GM04503 (cell line): Measurements from ENCODE around the gene MTA1.

Source experiments
- DNase-seq: peaks from one replicate; pipeline ENCODE4 v3.0.0-alpha.2; 2012; ENCODE audit warnings: low read depth

The MTA1 gene

GRCh38 chr14:105445901-105446845, 26.5 kb downstream of the MTA1 start:
- DNase-seq = no peak

GRCh38 chr14:105446971-105447370, 27.3 kb downstream of the MTA1 start:
- no peak for DNase-seq

GRCh38 chr14:105447651-105448640, 28.3 kb downstream of the MTA1 start:
- DNase-seq = no peak

DNA sequence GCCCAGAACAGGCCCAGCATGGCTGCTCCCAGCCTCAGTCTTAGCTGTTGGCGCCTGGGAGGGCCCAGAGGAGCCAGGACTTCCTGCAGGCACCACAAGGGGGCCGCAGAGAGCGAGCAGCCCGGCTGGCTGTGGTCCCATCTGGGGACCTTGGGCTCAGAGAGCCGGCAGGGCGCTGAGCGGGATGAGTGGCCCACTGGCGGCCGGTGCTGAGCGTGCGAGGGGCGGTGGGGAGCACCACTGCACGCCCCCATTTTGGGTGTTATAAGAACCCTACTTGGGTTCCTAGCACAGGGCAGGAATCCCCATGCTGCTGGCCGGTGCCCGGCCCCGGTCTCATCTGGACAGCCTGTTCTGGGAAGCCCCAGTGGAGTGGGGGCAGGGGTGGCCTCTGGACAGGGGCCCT, 29.1 kb downstream of the MTA1 start:
- DNase-seq = no peak

- no peak for DNase-seq
These were observed 29.9 kb downstream of the MTA1 start for GRCh38 chr14:105449276-105450122.

DNA sequence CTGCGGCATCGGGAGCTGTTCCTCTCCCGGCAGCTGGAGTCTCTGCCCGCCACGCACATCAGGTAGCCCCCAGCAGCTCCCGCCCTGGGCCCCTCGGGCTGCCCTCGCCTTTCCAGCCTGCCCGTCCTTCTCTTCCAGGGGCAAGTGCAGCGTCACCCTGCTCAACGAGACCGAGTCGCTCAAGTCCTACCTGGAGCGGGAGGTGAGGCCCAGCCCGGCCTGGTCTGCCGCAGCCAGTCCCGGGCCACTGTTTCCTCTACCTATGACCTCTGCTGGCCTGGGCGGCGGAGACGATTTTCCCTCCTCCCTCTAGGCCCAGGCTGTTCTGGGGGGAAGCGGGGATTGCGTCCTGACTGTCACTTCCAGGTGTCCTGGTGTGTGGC, 30.5 kb downstream of the MTA1 start:
- DNase-seq = no peak

DNA sequence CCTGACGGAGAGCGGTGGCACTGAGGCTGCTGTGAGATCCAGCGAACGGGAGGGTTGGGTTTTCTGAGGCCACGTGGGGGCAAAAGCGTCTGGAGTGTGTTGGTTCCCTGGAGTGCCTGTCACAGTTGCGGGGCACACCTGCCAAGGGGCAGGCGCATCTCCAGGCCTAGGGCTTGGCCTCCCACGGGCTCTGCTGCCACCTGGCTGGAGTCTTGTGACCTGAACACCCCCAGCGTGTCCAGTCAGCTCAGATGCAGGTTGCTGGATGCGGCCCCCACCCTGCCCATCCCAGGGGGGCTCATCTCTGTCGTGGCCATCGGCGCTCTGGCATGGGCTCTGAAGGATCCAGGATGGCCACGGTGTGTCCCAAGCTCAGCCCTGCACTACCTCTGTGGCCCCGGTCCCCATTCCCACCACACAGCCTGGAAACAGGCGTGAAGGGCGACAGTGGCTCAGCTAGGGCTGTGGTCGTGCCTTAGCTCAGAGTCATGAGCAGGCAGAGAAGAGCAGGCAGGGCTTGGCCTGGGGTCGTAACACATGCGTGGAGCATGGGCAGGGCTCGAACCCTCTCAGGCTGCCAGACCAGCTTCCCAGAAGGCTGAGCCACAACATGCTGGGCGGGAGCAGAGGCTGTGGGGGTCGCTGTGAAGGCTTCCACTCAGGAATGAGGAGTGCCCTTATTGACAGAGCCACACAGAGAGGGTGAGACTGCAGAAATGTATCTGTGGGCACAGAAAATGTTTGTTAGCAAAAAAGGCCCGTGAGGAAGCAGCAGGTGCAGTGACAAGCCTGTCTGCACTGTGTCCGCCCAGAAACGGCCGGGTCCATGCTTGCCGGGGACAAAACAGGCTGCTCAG, 31.5 kb downstream of the MTA1 start:
- DNase-seq = no peak

DNA sequence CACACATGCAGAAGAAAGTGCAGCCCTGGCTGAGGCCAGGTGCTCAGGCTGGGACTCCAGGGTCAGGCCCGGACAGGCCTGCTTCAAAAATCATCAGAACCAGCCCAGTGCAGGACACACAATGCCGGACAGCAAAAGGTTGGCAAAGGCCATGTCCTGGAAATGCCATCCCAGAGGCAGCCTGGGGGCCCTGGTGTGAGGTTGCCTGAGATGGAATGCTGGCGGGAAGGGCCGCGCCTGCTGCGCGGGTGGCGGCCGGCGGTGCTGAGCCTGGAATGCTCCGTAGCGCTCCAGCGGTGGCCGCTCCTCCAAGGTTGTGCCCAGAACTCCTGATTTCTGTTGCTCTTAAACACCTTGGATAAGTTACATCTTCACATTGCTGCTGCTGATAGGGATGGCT, 33.3 kb downstream of the MTA1 start:
- no peak for DNase-seq

DNA sequence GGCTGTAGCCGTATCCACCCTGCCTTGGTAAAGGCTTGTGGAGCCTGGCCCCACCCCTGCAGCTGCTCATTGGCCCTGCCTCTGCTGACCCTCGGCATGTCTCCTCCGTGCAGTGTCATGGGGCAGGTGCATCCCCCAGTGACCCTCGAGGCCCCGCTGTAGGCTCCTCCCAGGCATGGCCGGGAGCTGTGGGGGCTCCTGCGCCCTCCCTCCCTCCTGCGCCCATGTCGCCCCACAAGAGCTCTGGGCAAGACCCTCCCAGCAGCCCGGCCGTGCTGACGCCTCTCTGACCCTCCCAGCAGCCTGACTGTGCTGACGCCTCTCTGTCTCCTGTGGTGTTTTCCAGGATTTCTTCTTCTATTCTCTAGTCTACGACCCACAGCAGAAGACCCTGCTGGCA, 34.2 kb downstream of the MTA1 start:
- DNase-seq = no peak

- no peak for DNase-seq
These were observed 35.5 kb downstream of the MTA1 start for GRCh38 chr14:105455086-105455640.

DNA sequence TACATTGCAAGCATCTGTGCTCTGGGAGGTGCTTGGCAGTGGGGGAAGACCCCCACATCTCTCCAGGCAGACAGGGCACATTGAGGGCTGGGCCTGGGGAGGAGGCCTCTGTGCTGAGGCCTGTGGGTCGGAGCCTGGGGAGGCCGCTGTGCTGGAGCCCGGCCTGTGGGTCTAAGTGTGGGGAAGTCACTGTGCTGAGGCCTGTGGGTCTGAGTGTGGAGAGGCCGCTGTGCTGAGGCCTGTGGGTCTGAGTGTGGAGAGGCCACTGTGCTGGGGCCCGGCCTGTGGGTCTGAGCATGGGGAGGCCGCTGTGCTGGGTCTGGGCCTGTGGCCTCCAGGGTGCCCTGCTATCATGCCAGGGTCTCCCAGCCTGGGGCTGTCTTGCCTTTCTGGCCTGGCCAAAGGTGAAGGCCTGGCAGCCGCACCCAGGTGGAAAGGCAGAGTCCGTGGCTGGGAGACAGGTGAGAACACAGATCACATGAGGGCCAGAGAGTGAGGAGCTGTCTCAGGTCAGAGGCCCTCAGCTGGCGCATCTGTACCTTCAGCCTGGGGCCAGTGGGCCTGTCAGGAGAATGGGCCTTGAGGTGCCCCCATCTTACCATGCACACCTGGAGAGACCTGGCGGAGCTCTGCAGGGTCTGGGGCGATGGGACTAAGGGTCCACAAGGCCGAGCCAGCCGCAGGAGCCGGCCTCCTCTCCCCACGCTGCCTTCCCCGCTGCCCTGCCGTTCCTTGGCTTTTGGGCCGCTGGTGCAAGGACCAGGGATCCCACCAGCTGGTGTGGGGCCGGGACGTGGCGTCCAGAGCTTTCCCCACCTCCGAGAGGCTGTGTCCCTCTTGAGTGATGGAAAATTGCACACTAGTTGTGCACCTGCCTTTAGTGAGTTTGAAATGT, 36.4 kb downstream of the MTA1 start:
- DNase-seq = no peak

DNA sequence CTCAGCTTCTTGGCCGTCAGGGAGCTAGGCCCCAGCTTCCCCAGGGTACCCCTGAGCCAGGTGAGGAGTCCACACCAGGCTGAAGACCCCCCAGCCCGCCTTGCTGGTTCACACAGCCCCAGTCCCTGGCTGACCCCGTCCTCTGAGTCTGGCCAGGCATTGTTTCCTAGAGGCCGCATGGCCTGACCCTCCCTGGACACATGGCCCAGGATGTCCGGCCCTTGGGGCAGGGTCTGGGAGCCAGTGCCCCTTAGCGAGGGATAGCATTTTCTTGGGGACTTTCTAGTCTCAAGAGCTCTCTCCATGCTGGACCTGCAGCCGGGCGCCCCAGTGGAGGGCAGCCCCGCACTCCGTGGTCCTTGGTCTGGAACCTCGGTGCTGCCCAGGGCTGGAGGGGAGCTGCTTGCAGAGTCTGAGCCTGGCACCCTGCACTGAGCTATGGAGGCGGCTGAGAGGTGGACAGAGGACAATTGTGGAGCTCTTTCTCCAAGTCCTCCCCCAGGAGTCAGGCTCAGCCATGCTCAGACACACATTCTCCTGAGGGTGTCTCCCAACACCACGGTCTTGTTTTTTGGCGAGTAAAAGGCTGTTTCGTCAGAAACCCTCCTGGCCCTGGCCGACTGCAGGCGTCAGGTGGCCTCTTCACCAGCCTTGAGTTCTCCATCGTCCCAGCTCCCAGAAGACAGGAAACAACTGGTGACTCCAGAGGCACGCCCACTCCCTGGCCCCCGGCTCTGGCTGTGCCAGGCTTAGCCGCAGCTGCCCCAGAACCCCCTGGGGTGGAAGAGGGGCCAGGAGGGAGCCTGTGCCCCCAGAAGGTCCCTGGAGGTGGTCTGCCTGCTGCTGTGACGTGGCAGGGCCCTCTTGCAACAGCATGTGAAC, 37.4 kb downstream of the MTA1 start:
- DNase-seq = no peak

DNA sequence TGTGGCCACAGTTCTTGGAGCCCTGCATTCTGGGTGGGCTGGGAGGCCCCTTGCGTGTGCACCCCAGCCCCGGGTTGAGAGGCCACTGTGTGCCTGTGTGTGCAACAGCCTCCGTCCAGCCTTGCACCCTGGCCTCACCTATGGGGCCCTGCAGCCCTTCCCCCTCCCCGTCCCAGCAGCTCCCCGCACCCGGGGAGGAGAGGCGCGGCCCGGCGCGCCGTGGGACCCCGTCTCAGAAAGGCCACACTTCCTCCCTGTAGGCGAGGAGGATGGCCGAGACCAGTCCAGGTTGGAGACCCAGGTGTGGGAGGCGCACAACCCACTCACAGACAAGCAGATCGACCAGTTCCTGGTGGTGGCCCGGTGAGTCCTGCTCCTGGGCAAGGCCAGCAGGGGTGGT, 38.4 kb downstream of the MTA1 start:
- DNase-seq = no peak

DNA sequence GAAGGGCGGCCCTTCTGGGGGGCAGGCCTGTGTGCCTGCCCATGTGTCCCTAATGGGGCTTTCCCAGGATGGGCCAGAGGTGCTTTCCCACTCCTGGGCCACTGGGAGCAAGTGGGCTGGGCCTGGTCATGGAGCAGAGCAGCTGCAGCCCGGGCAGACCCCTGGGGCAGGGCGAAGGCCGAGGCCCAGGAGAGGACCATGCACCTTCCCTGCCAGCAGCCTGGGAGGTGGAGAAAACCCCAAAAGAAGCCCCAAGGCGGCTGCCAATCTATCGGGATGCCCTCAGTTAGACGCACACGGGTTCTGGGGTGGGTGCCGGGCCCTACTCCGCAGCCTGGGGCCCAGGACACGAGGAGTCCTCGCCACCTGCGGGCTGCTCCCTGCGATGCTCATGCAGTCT, 38.9 kb downstream of the MTA1 start:
- no peak for DNase-seq

- no peak for DNase-seq
These were observed 40.5 kb downstream of the MTA1 start for GRCh38 chr14:105460116-105460515.

- no peak for DNase-seq
These were observed 41.0 kb downstream of the MTA1 start for GRCh38 chr14:105460616-105461015.

- no peak for DNase-seq
These were observed 42.3 kb downstream of the MTA1 start for GRCh38 chr14:105461903-105462302.

- no peak for DNase-seq
These were observed 44.9 kb downstream of the MTA1 start for GRCh38 chr14:105464501-105464900.
